ENCODE measurements around the gene CLPTM1. TPM values are rescaled to one million over a fixed set of nuclear protein-coding genes. Genes with fewer than 3 reads are reported as not detected.

The CLPTM1 gene
- total and polyA plus RNA-seq, 2 donors from 2014 or later, result 107 to 142 TPM

DNA sequence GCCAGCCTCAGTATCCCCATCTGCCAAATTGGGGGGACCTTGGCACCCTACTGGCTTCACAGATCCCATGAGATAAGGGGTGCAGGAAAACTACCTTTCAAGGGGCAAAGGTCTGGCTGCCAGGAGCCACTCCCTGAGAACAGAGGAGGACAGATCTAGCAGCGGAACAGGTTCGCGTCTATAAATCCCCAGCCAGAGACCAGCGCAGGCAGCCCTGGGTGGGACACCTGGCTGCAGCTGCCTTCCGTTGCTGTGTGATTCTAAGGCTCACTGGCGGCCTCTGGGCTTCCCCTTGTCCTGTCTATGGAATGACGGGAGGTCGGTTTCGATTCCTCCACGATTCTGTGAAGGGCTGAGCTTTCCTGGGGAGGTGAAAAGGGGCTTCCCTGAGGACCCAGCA lies 53.4 kb downstream of the CLPTM1 start:
- FAIRE-seq, result no peak

DNA sequence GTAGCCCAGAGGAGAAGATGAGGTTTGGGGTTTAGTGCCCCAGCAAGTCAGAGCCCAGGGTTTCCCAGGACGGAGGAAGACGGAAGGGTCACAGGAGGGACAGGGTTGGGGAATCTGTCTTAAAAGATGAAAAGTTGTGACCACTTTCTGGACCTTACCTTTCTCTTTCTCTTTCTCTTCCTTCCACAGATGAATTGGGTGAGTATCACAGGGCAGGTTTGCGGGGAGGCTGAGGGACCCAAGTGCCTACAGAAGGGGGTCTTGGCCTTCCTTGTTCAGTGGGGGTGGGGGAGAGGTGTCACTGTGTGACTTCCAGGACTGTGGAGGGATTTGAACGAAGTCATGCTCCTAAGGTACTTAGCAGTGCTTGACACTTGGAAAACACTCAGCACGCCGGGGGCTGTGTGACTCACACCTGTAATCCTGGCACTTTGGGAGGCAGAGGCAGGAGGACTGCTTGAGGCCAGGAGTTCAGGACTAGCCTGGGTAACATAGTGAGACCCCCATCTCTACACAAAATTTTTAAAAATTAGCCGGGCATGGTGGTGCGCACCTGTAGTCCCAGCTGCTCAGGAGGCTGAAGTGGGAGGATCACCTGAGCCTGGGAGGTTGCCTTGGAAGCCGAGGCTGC lies 54.6 kb downstream of the CLPTM1 start:
- TF ChIP-seq, protein P1, sequence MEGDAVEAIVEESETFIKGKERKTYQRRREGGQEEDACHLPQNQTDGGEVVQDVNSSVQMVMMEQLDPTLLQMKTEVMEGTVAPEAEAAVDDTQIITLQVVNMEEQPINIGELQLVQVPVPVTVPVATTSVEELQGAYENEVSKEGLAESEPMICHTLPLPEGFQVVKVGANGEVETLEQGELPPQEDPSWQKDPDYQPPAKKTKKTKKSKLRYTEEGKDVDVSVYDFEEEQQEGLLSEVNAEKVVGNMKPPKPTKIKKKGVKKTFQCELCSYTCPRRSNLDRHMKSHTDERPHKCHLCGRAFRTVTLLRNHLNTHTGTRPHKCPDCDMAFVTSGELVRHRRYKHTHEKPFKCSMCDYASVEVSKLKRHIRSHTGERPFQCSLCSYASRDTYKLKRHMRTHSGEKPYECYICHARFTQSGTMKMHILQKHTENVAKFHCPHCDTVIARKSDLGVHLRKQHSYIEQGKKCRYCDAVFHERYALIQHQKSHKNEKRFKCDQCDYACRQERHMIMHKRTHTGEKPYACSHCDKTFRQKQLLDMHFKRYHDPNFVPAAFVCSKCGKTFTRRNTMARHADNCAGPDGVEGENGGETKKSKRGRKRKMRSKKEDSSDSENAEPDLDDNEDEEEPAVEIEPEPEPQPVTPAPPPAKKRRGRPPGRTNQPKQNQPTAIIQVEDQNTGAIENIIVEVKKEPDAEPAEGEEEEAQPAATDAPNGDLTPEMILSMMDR (IDR thresholded peaks at IDR 0.05; ENCODE audit: borderline replicate concordance, extremely low read depth, insufficient read depth), result no peak
- intact Hi-C loops (cut with DNase I), result no loop called here
- Histone ChIP-seq H3K4me3 (ENCODE audit: low read length in 3 of 3) (no peak overlapping the region), H3K36me3 (ENCODE audit: control insufficient read depth in 2 of 3, insufficient read depth in 3 of 3, low read length in 3 of 3) (no peaks in the 10 kb centered on the region), H3K9ac (ENCODE audit: low read length in 3 of 3) (no peak overlapping the region), H3K27ac (ENCODE audit: low read depth in 2 of 2, low read length in 2 of 2) (no peak overlapping the region), H3K9me3 (ENCODE audit: control insufficient read depth in 2 of 3, insufficient read depth in 1 of 3, low read length in 3 of 3) (no peaks in the 10 kb centered on the region), H3K27me3 (ENCODE audit: control insufficient read depth, insufficient read depth, low read length) (no peaks in the 10 kb centered on the region), H3K4me1 (ENCODE audit: control insufficient read depth in 2 of 3, insufficient read depth in 2 of 3, low read depth in 1 of 3, low read length in 3 of 3) (no peaks in the 10 kb centered on the region)
- no peak for FAIRE-seq
- DNase-seq, result no peak

More for the DNA sequence above, 53.4 kb downstream of the CLPTM1 start:
- Histone ChIP-seq H3K27ac (ENCODE audit: low read depth in 2 of 2, low read length in 2 of 2) (no peak overlapping the region), H3K9ac (ENCODE audit: low read length in 3 of 3) (no peak overlapping the region), H3K4me3 (ENCODE audit: low read length in 3 of 3) (no peak overlapping the region), H3K9me3 (ENCODE audit: control insufficient read depth in 2 of 3, insufficient read depth in 1 of 3, low read length in 3 of 3) (no peaks in the 10 kb centered on the region), H3K4me1 (ENCODE audit: control insufficient read depth in 2 of 3, insufficient read depth in 2 of 3, low read depth in 1 of 3, low read length in 3 of 3) (no peaks in the 10 kb centered on the region), H3K27me3 (ENCODE audit: control insufficient read depth, insufficient read depth, low read length) (no peaks in the 10 kb centered on the region), H3K36me3 (ENCODE audit: control insufficient read depth in 2 of 3, insufficient read depth in 3 of 3, low read length in 3 of 3) (no peaks in the 10 kb centered on the region)
- TF ChIP-seq, protein P1 (IDR thresholded peaks at IDR 0.05; ENCODE audit: borderline replicate concordance, extremely low read depth, insufficient read depth), result no peak
- DNase-seq, result no peak
- intact Hi-C loops (cut with DNase I), result no loop called here

DNA sequence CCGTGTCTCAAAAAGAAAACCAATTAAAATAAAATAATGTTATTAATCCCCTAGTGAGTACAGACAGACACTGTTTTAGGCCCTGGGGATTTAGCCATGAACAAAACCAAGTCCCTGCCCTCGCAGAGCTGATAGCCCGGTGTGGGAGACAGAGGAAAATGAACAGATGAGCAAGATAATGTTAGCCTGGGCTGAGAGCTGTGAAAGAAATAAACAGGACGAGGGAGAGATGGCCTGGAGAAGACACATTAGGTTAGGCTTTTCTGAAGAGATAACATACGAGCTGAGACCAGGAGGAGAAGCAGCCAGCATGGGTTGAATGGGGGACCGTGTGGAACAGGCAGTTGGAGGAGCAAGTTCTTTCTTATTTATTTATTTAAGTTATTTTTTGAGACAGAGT lies 55.1 kb downstream of the CLPTM1 start:
- H3K27me3 ChIP-seq (ENCODE audit: control insufficient read depth, insufficient read depth, low read length), result no peaks in the 10 kb centered on the region
- TF ChIP-seq, protein P1 (IDR thresholded peaks at IDR 0.05; ENCODE audit: borderline replicate concordance, extremely low read depth, insufficient read depth), result no peak
- intact Hi-C loops (cut with DNase I), result no loop called here
- no peaks in the 10 kb centered on the region for H3K4me1 ChIP-seq (ENCODE audit: control insufficient read depth in 2 of 3, insufficient read depth in 2 of 3, low read depth in 1 of 3, low read length in 3 of 3)
- DNase-seq (no peak), FAIRE-seq (no peak)
- no peak overlapping the region for H3K9ac ChIP-seq (ENCODE audit: low read length in 3 of 3)
- peaks cover 0 to 1% (median 0%) of the 10 kb centered on the region in 3 donors for H3K36me3 ChIP-seq (ENCODE audit: control insufficient read depth in 2 of 3, insufficient read depth in 3 of 3, low read length in 3 of 3)
- H3K9me3 ChIP-seq (ENCODE audit: control insufficient read depth in 2 of 3, insufficient read depth in 1 of 3, low read length in 3 of 3), result no peaks in the 10 kb centered on the region
- no peak overlapping the region for H3K4me3 ChIP-seq (ENCODE audit: low read length in 3 of 3)
- no peak overlapping the region for H3K27ac ChIP-seq (ENCODE audit: low read depth in 2 of 2, low read length in 2 of 2)

DNA sequence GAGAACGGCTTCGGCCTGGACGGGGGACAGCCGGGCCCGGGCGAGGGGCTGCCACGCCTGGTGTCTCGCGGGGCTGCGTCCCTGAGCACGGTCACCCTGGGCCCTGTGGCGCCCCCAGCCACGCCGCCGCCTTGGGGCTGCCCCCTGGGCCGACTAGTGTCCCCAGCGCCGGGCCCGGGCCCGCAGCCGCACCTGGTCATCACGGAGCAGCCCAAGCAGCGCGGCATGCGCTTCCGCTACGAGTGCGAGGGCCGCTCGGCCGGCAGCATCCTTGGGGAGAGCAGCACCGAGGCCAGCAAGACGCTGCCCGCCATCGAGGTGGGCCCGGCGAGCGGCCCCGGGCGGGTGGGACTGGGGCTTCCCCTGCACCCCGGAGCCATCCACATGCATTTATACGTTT lies 56.8 kb downstream of the CLPTM1 start:
- TF ChIP-seq, protein P1 (IDR thresholded peaks at IDR 0.05; ENCODE audit: borderline replicate concordance, extremely low read depth, insufficient read depth), result no peak
- no peaks in the 10 kb centered on the region for H3K9me3 ChIP-seq (ENCODE audit: control insufficient read depth in 2 of 3, insufficient read depth in 1 of 3, low read length in 3 of 3)
- H3K27ac ChIP-seq (ENCODE audit: low read depth in 2 of 2, low read length in 2 of 2), result no peak overlapping the region
- H3K9ac ChIP-seq (ENCODE audit: low read length in 3 of 3), result no peak overlapping the region
- H3K36me3 ChIP-seq (ENCODE audit: control insufficient read depth in 2 of 3, insufficient read depth in 3 of 3, low read length in 3 of 3), result peaks cover 0 to 2% (median 0%) of the 10 kb centered on the region in 3 donors
- DNase-seq (peak in 1 of 5 donors; percentile 70), FAIRE-seq (no peak)
- intact Hi-C loops (cut with DNase I), result no loop called here
- H3K27me3 ChIP-seq (ENCODE audit: control insufficient read depth, insufficient read depth, low read length), result no peaks in the 10 kb centered on the region
- H3K4me1 ChIP-seq (ENCODE audit: control insufficient read depth in 2 of 3, insufficient read depth in 2 of 3, low read depth in 1 of 3, low read length in 3 of 3), result no peaks in the 10 kb centered on the region
- H3K4me3 ChIP-seq (ENCODE audit: low read length in 3 of 3), result no peak overlapping the region

Data from kidney (tissue), 14 donors.